Fibroblast of mammary gland (primary cell): ENCODE results near the gene RBFOX1.

Source experiments
- DNase-seq: peaks from one replicate; pipeline ENCODE4 v3.0.0-alpha.2; 2010; ENCODE audit warnings: low read depth
- H3K4me3 ChIP-seq: 2 replicates; pipeline ENCODE4 v1.5.1; 2011; ENCODE audit warnings: low read depth, mild to moderate bottlenecking, low read length, moderate library complexity; ENCODE audit not compliant: control insufficient read depth
- TF ChIP-seq, protein P1 (sequence below): conservative IDR thresholded peaks from 2 replicates; pipeline ENCODE4 v1.5.1; 2011; ENCODE audit warnings: low read depth, low read length, inconsistent platforms; ENCODE audit not compliant: control insufficient read depth, insufficient read depth

The RBFOX1 gene

DNA sequence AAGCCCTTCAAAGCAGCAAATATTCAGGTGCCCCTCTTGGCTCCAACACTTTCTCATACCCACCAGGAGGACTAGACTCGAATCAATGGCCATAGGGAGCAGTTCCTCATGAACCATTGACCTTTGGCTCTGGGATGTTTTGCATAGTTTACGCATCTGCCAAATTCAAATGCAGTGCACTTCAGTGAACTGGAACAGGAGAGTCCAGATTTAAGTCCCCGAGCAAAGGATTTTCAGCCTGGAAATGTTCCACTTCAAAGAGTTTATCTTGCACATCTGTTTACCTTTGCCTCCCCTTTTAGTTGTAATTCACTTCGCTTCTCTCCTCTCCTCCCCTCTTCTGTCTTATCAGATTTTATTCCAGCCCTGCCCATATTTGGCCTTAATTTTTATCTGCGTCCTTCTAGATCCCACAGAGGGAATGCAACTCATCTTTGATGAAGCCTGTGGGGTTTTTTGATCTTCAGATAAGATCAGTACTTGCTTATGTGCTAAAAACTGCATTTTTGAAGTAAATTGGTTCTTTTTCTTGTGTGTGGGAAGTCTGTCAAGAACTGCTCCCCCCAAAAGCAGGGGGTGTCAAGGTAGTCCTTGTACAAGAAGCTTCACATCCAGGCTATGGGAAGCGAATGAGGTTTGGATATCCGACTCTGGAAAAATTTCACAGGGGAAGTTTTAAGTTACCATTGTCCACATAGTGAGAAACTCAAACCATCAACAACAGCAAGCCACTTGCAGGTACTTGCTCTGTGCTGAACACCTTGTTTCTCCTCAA lies 281.6 kb downstream of the RBFOX1 start:
- no peak overlapping the region for H3K4me3 ChIP-seq
- DNase-seq = no peak
- TF ChIP-seq, protein P1, sequence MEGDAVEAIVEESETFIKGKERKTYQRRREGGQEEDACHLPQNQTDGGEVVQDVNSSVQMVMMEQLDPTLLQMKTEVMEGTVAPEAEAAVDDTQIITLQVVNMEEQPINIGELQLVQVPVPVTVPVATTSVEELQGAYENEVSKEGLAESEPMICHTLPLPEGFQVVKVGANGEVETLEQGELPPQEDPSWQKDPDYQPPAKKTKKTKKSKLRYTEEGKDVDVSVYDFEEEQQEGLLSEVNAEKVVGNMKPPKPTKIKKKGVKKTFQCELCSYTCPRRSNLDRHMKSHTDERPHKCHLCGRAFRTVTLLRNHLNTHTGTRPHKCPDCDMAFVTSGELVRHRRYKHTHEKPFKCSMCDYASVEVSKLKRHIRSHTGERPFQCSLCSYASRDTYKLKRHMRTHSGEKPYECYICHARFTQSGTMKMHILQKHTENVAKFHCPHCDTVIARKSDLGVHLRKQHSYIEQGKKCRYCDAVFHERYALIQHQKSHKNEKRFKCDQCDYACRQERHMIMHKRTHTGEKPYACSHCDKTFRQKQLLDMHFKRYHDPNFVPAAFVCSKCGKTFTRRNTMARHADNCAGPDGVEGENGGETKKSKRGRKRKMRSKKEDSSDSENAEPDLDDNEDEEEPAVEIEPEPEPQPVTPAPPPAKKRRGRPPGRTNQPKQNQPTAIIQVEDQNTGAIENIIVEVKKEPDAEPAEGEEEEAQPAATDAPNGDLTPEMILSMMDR = no peak

DNA sequence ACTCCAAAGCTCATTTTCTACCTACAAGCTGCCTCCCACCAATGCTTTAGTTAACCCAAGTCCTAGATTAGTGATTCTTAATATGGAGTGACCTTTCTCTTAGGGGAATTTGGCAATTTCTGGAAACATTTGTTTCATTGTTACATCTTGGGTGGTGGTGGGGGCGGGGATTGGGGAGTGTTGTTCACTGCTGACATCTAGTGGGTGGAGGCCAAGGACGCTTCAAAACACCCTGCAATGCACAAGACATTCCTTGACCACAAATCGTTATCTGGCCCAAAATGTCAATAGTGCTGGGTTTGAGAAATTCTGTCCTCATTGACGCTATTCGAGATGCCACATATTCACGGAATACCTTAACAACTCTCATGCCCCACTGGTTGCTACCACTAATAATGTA lies 282.9 kb downstream of the RBFOX1 start:
- TF ChIP-seq, protein P1 = no peak
- DNase-seq = no peak
- no peak overlapping the region for H3K4me3 ChIP-seq

DNA sequence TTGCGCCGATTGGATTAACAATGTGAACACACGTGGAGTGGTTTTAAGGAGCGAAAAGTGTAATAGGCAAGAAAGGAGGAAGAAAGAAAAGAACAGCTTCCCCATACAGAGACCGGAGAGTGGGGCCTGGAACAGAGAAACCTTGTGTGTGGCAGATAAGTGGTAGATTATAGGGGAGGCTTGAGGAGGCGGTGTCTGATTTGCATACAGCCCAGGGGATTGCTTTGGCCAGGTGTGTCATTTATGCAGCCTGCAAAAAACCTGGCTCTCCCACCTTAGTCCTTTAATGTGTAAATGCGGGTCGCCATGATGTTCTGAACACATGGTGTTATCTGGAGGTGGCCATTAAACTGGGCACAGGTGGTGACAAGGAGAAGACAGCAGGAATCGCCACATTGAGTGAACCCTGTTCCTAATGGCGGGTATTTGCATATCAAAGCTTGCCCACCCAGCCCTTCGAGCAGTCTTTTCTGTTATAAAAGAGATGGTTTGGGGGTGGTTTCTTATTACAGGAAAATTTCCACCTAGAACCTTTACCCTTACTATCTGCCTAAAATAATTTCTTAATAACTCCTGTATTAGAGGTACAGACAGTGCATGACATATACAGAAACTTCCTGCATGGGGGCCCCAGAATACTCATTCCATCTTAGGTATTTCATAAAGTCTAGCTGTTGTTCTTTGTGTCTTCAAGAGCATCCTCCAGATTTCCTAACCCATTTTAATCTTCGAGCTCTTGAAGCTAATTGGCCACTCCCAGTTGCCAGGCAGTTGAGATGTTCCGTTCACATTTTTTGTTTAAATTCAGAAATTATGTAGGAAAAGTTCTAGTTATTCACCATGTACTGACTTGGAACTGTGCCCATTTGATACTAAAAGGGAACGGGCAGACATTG lies 292.5 kb downstream of the RBFOX1 start:
- TF ChIP-seq, protein P1 = no peak

DNA sequence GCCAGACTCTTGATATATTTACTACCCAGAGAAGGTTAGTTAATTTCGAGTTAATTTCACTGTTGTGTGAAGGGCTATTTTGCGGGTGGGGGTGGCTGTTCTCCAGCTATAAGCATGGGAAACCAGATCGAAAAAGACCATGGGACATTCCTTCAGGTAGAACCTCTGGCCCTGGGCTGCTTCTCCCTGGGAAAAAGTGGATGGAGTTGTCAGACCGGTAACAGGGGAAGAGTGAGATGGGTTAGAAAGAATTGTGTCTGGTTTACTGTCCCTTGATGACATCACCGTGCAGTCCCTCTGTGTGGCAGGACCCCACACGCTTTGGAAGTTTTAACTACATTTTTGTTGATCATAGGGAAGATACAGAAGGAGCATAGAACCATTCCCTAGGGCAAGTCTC lies 296.3 kb downstream of the RBFOX1 start:
- H3K4me3 ChIP-seq = no peak overlapping the region
- TF ChIP-seq, protein P1 = no peak
- no peak for DNase-seq

More for the DNA sequence above, 292.5 kb downstream of the RBFOX1 start:
- no peak overlapping the region for H3K4me3 ChIP-seq
- no peak for DNase-seq

DNA sequence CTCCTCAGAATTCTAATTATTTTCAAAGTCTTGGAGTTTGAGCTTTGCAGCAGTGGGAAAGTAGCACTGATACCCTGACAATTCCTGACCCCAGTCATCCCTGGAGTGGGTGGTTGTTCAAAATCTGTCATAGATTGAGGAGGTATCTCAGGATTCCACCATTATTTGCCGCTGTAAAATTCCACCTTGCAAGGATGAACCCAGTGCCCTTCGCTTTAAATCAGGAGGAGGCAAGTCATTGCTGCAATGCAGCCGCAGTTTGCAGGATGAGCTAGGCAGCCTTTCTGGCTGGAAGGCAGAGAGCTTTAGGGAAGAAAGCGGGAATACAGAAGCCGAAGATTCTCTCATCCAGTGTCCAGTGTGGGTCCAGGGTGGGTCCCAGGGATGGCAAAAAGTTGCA lies 296.9 kb downstream of the RBFOX1 start:
- TF ChIP-seq, protein P1 = no peak
- no peak overlapping the region for H3K4me3 ChIP-seq
- DNase-seq = no peak

DNA sequence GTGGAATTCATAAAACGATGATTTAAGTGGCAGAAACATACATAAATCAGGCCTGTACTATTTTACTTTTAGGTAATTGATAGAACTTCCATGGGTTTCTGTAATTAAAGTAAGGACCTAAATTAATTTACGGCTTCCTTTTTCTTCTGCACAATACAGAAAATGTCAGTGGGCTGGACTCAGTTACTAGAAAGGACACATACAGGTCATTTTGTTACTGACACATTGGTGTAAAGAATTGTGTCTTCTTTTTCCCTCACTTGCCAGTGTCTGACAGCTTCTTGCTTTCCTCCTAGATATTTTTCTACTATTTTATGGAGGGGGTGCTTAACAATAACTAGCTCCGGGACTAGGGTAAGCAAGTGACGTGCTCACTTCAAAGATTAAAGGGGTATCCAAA lies 304.8 kb downstream of the RBFOX1 start:
- TF ChIP-seq, protein P1 = no peak
- DNase-seq = no peak
- no peak overlapping the region for H3K4me3 ChIP-seq
